Neural crest cell (in vitro differentiated cells): ENCODE measurements around the gene WDR18. TPM values are rescaled to one million over a fixed set of nuclear protein-coding genes. Genes with fewer than 3 reads are reported as not detected.

ENCODE experiments used
- DNase-seq: peaks from one replicate; pipeline ENCODE4 v3.0.0; 2021; ENCODE audit warnings: low read depth, mixed read lengths, low spot score
- H3K27ac Mint-ChIP-seq: one replicate; pipeline ENCODE4 v1.8.0; 2021; ENCODE audit warnings: mild to moderate bottlenecking, mixed read lengths; ENCODE audit not compliant: unreplicated experiment
- H3K27me3 Mint-ChIP-seq: 2 replicates; pipeline ENCODE4 v1.8.0; 2021; ENCODE audit warnings: low read depth, mild to moderate bottlenecking, mixed read lengths
- H3K36me3 Mint-ChIP-seq: 2 replicates; pipeline ENCODE4 v1.8.0; 2021; ENCODE audit warnings: low read depth, mild to moderate bottlenecking, mixed read lengths
- H3K4me1 Mint-ChIP-seq: 2 replicates; pipeline ENCODE4 v1.8.0; 2021; ENCODE audit warnings: mixed read lengths
- H3K4me3 Mint-ChIP-seq: one replicate; pipeline ENCODE4 v1.8.0; 2021; ENCODE audit warnings: mild to moderate bottlenecking, mixed read lengths
- H3K9me3 Mint-ChIP-seq: 2 replicates; pipeline ENCODE4 v1.8.0; 2021; ENCODE audit warnings: mixed read lengths
- total RNA-seq: library from RNA; stranded (reverse); gene quantifications from 2 replicates; pipeline ENCODE4 v1.2.1, GENCODE V29; 2021
- TF ChIP-seq, protein P1 (sequence below): fragments of 200-600 bp; sonication (generic); conservative IDR thresholded peaks from 2 replicates; pipeline ENCODE4 v1.5.0; 2021; ENCODE audit warnings: antibody characterized with exemption, mild to moderate bottlenecking

The WDR18 gene
- total RNA-seq, 1 donor from 2014 or later, result 65.2 TPM

DNA sequence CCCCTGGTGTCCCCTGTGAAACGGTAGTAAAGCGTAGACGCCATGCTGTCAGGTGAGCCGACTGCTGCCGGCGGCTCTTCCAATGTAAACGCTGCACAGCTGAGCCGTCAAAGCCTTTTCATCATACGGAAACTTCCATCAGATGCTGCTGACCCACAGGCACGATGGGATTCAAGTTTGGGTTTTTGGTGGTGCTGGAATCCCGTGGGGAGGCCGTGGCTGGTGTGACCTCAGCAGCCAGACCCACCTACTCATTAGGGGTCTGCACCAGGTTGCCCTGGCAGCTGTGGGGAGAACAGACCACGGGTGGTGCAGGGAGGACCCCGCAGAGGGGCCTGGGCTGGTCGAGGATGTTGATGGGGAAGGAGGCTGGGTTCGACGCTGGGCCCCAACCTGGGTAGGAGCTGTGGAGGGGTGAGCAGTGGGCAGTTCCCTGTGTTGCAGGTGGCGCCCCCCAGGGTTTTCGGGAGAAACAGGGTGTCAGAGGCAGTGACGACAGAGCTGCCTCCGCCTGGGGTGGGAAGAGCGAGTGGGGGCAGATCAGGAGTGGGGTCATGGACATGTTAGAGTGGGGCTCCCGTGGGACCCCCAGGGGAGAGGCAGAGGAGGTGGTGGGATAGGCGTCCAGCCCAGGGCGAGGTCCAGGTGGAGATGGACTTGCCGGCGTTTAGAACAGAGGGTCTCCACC, 22.7 kb downstream of the WDR18 start:
- TF ChIP-seq, protein P1, sequence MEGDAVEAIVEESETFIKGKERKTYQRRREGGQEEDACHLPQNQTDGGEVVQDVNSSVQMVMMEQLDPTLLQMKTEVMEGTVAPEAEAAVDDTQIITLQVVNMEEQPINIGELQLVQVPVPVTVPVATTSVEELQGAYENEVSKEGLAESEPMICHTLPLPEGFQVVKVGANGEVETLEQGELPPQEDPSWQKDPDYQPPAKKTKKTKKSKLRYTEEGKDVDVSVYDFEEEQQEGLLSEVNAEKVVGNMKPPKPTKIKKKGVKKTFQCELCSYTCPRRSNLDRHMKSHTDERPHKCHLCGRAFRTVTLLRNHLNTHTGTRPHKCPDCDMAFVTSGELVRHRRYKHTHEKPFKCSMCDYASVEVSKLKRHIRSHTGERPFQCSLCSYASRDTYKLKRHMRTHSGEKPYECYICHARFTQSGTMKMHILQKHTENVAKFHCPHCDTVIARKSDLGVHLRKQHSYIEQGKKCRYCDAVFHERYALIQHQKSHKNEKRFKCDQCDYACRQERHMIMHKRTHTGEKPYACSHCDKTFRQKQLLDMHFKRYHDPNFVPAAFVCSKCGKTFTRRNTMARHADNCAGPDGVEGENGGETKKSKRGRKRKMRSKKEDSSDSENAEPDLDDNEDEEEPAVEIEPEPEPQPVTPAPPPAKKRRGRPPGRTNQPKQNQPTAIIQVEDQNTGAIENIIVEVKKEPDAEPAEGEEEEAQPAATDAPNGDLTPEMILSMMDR, result no peak
- peak overlapping the region; percentile 15 for H3K4me3 Mint-ChIP-seq
- H3K27ac Mint-ChIP-seq, result no peak overlapping the region
- peaks cover 19% of the 10 kb centered on the region for H3K27me3 Mint-ChIP-seq
- H3K4me1 Mint-ChIP-seq, result no peaks in the 10 kb centered on the region
- H3K9me3 Mint-ChIP-seq, result no peaks in the 10 kb centered on the region
- no peak for DNase-seq
- peaks cover 7% of the 10 kb centered on the region for H3K36me3 Mint-ChIP-seq

DNA sequence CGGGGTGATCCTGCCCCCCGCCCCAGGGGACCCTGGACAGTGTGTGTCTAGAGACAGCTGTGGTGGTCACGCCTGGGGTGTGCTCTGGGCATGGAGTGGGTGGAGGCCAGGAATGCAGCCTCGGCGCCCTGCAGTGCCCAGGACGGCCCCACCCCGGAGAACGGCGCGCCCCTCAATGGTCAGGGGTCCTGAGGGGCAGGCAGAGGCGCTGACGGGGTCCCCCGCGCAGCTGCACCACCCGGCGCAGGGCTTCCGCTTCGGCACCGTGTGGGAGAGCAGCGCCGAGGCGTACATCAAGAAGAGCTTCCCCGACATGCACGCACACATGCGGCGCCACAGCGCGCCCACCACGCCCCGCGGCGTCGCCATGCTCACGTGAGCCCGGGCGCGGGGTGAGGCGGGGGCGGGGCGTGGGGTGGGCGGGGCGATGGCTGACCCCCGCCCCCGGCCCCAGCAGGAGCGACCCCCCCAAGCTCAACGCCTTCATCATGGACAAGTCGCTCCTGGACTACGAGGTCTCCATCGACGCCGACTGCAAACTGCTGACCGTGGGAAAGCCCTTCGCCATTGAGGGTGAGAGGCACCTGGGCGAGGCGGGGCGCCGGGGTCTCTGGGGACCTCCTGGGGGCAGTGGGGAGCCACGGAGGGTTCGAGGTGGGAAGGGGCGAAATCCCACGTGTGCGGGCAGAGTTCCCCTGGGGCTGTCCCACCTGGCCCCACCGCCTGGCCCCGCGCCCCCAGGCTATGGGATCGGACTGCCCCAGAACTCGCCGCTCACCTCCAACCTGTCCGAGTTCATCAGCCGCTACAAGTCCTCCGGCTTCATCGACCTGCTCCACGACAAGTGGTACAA, 23.5 kb downstream of the WDR18 start:
- H3K27me3 Mint-ChIP-seq, result peaks cover 11% of the 10 kb centered on the region
- TF ChIP-seq, protein P1, result no peak
- H3K4me1 Mint-ChIP-seq, result no peaks in the 10 kb centered on the region
- H3K9me3 Mint-ChIP-seq, result no peaks in the 10 kb centered on the region
- H3K27ac Mint-ChIP-seq, result no peak overlapping the region
- no peak for DNase-seq
- peaks cover 5% of the 10 kb centered on the region for H3K36me3 Mint-ChIP-seq
- no peak overlapping the region for H3K4me3 Mint-ChIP-seq

DNA sequence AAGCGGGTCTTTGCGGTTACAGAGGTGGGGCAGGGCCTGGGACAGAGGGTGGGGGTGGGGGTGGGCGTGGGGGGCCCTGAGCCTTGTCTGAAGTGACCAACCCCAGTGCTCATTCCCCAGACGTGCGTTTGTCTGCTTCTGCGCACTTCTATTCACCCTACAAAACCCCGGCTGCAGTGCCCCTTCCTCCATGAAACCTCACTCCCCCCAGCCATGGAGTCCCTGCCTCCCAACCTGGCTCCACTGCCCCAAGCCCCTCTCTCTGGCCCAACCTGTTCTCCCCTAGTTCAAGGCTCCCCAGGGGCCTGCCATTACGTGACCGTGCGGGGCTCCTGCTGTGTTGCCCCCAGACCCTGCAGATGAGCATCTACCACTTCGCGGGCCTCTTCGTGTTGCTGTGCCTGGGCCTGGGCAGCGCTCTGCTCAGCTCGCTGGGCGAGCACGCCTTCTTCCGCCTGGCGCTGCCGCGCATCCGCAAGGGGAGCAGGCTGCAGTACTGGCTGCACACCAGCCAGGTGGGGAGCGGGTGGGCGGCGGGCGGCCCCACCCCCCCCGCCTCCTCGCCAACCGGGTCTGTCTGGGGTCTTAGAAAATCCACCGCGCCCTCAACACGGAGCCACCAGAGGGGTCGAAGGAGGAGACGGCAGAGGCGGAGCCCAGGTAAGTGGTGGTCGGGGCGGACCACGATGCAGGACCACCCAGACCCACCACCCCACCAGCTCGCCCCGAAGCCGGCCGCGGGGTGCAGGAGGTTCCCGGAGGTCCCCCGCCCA, 24.3 kb downstream of the WDR18 start:
- Mint-ChIP-seq H3K27ac (no peak overlapping the region), H3K27me3 (peaks cover 9% of the 10 kb centered on the region), H3K9me3 (no peaks in the 10 kb centered on the region), H3K4me3 (no peak overlapping the region), H3K36me3 (peaks cover 3% of the 10 kb centered on the region), H3K4me1 (no peaks in the 10 kb centered on the region)
- TF ChIP-seq, protein P1, result no peak
- no peak for DNase-seq

DNA sequence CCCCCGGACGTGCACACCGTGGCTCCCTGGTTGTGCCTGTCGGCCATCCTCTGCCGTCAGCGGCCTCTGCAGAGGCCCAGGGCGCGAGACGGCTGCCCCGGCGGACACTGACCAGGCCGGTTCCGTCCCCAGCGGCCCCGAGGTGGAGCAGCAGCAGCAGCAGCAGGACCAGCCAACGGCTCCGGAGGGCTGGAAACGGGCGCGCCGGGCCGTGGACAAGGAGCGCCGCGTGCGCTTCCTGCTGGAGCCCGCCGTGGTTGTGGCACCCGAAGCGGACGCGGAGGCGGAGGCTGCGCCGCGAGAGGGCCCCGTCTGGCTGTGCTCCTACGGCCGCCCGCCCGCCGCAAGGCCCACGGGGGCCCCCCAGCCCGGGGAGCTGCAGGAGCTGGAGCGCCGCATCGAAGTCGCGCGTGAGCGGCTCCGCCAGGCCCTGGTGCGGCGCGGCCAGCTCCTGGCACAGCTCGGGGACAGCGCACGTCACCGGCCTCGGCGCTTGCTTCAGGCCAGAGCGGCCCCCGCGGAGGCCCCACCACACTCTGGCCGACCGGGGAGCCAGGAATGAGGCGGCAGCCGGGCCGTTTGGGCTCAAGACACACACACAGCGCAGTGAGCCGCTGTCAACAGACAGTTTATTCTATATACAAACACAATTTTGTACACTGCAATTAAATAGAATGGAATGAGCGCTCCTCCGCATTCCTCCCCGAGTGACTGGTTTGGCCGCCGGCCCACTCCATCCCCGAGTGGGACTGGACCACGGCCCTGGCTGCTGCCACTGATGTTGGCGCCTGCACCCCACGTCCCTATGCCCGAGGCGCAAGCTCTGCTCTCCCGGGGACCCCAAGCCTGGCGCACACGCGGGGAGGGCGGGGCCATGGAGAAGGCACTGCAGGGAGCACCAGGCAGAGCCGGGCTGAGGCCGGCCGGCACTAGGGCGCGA, 25.2 kb downstream of the WDR18 start:
- Mint-ChIP-seq H3K4me3 (no peak overlapping the region), H3K27ac (no peak overlapping the region), H3K36me3 (peaks cover 3% of the 10 kb centered on the region), H3K4me1 (no peaks in the 10 kb centered on the region), H3K9me3 (no peaks in the 10 kb centered on the region), H3K27me3 (peaks cover 5% of the 10 kb centered on the region)
- no peak for DNase-seq
- TF ChIP-seq, protein P1, result no peak
